NCI-H2196 treated with DMSO at 0.1 percent for 48 hours (cell line): ENCODE data around the gene WNT3A.

Experiments used
- DNase-seq: peaks from one replicate; lab custom pipeline; 2025; ENCODE audit not compliant: unreplicated experiment; lab: John Stamatoyannopoulos, UW

WNT3A gene

DNA sequence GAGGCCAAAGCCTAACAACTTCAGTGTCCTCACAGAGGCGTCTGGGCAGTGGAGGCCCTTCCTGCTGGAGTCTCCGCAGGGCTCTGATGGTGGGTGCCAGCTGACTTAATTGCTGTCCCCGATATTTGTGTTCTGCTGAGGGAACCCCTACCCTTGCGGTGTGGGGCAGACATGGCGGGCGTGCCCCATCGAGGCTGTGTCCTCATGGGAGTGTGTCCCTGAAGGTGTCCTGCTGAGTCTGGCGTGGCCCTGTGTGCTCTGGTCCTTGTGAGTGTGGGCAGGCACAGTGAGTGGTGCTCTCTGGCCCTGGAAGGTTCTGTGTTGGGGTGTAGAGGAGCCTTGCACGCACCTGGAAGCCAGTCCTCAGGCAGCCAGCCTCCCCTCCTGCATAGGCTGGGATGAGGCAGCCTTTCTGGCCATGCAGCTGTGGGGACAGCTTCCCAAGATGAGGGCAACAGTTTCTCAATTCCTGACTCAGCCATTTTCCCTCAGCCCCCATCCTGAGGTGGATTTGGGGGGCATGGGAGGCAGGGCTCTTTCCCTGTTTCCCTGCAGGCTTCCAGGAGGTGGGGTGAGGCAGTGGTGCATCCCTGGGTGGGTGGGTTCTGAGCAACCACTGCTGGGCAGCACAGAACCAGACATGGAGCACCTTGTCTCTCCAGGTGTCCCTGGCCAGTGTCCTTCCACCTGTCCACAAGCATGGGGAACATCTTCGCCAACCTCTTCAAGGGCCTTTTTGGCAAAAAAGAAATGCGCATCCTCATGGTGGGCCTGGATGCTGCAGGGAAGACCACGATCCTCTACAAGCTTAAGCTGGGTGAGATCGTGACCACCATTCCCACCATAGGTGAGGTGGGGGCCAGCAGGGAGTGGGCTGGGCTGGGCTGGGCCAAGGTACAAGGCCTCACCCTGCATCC lies 89.9 kb downstream of the WNT3A start:
- no peak for DNase-seq

DNA sequence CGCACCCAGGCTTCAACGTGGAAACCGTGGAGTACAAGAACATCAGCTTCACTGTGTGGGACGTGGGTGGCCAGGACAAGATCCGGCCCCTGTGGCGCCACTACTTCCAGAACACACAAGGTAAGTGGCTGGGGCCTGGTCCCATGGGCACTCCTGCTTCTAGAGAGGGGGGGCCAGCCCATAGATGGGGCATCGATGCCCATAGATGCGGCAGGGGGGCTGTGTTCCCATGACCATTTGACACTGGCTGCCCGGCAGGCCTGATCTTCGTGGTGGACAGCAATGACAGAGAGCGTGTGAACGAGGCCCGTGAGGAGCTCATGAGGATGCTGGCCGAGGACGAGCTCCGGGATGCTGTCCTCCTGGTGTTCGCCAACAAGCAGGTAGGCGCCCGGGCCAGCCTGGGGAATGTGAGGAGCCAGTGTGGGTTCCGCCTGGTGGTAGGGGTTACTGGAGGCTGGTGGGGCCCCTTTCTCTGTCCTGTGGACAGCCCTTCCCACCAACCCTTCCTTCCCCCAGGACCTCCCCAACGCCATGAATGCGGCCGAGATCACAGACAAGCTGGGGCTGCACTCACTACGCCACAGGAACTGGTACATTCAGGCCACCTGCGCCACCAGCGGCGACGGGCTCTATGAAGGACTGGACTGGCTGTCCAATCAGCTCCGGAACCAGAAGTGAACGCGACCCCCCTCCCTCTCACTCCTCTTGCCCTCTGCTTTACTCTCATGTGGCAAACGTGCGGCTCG lies 90.7 kb downstream of the WNT3A start:
- DNase-seq: no peak

DNA sequence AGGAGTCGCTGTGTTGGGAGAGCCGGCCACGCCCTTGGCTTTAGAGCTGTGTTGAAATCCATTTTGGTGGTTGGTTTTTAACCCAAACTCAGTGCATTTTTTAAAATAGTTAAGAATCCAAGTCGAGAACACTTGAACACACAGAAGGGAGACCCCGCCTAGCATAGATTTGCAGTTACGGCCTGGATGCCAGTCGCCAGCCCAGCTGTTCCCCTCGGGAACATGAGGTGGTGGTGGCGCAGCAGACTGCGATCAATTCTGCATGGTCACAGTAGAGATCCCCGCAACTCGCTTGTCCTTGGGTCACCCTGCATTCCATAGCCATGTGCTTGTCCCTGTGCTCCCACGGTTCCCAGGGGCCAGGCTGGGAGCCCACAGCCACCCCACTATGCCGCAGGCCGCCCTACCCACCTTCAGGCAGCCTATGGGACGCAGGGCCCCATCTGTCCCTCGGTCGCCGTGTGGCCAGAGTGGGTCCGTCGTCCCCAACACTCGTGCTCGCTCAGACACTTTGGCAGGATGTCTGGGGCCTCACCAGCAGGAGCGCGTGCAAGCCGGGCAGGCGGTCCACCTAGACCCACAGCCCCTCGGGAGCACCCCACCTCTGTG lies 91.6 kb downstream of the WNT3A start:
- no peak for DNase-seq

DNA sequence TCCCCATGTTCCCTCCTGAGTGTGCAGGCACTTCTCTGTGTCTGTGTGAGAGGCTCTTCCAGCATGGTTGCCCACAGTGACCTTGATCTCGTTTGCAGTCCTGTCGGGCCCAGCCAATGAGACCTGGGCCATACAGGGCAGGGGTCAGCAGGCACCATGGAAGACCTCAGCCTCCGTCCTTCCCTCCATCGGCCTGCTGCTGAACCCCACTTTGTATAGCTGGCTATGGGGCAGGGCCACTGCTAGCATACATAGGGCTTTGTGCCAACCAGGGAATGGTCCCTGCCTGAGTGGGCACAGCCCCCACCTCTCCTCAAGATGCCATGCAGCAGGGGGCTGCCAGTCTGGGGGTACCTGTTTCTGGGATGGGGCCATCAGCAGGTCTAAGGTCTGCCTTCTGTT lies 92.5 kb downstream of the WNT3A start:
- no peak for DNase-seq

DNA sequence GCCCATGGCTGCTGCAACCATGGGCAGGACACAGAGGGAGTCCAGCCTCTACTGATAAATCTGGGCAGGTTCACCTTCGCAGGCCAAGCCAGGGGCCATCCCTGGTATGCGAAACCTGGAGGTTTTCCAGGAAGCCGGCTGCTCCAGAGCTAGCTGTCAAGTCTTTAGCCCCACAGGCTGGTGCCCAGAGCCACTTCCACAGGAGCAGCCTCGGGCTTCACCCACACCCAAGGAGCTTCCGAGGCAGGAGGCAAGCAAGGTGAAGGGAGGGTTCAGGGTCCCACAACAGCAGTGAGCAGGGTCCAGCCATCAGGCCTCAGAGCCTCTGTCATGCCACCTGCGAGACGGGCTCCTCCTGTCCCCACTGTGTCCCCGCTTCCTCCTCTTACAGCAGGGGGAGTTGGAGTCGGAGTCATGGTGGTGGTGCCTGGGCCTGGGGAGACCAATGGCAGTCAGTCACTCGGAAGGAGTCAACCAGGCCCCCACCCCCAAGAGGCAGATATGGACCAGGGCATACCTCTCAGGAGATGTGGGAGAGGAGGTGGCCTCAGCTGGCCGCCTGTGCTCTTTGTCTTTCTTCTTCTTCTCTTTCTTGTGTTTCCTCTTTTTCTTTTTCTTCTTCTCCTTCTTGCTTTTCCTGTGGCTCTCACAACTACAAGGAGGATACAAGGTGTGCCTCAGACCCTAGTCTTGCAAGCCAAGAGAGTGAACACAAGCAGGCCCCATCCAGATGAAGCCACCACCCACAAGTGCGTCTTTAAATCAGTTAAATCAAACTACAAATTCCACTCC lies 94.2 kb downstream of the WNT3A start:
- DNase-seq: no peak

DNA sequence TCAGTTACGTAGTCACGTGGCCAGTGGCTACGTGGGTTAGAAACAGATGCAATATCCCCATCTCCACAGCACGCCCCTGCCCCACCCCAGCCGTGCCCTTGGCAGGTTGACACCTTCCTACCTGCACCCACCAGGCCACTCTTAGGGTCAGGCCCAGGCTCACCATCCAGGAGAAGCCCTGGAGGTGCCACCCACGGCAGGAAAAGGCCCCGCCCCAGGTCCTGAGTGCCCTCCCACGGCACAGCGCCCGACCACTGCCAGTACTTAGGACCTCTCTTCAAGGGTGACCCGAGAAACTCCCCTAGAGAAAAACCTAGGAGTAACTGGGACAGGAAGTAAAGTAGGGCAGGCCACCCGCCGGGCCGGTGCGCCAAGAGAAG lies 94.8 kb downstream of the WNT3A start:
- no peak for DNase-seq

DNA sequence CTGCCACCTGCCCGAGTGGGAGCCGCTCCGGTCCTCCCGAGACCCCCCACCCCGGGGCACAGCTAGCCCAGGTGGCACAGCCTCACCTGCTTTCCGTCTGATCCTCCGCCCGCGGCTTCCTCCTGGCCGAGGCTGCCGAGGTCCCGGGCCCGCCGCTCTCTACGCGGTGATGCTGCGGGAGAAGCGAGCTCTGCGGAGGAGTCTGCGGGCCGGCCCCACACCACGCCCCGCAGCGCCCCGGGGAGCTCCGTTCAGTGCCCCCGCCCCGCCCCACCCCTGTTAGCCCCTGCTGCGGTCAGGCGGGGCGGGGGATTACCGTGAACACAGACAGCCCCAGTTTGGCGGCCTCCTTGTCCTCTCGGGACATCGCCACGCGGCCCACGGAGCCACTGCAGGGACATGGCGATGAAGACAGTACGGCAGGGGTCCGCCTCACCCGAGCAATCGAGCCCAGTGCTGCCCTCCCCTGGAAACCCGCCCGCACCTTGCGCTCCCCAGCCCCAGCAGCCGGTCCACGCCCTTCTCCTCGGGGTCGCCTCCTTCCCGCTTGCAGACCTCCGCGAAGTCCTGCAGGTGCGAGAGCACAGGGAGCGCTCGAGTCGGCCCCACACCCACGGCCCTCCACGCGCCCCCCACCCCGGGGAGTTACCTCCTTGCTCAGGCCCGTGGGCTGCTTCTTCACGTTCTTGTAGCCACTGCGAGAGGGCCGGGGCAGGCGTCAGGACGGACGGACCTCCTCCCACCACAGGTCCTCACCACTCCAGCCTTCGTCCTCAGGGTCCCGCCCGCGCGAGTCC lies 95.4 kb downstream of the WNT3A start:
- no peak for DNase-seq

DNA sequence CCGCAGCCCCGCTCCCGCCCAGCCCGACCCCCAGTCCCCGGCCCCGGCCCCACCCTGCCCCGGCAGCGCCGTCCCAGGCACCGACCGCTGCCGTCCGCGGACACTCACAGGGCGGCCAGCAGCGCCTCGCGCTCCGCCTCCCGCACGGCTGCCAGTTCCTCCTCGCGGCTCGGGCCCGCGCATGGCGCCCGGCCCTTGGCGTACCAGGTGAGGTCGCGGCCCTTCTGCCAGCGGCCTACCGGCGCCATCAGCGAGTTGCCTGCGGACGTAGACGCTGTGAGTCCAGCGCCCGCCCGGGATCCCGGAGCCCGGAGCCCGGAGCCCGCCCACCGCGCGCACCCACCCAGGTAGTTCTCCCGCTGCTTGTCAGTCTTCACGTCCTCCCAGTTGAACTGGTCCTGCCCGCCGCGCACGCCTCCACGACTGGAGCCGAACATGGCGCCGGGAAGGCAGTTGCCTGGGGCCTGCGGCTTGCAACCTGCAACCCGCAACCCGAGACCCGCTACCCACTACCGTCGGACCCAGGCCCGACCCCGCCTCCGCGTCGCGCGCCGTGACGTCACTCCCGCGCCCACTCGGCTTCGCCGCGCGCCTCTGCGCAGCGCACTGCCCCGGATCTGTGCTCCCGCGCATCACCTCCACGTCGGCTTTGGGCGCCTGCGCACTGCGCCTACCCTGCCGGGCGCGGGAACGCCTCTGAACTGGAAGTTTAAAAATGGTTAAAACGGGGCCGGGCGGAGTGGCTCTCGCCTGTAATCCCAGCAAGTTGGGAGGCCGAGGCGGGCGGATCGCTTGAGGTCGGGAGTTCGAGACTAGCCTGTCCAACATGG lies 96.2 kb downstream of the WNT3A start, which contains the start of gene C1orf35:
Gene C1orf35, minus strand, starts transcription at position 535 of the 830 bp plus-strand sequence. Its CDS starts 98 bp downstream, at position 437.
- DNase-seq: peak; percentile 88

DNA sequence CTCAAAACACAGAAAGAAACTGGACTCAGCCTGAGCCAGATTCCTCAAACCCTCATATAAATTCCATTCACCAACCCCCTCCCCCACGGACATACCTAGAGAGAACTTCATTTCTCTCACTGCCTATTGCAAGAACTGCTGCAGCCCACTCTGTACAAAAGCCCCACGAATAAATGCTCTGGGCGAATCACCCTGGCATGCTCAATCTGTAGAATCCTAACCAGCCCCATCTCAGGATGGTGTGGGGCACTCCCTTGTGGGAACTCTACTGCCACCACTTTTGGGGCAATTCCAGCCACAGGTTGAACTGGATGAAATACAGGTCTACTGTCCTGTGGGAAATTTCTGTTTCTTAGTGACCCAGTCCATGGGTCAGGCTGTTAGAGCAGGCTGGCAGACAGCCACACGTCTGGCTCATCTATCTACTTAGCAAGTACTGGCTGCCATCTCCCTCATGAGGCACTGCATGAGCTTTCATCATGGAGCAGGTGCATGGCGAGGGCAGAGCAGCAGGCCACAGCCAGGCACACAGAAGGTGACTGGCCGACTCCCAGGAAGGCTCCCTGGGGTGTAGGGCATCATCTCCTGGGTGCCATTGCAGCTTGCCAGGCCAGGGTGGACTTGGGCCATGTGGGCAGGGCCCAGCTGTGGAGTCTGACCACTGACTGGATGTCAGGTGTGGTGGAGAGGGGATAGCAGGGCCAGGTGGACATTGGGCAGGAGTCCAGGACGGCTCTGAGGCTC lies 97.9 kb downstream of the WNT3A start:
- DNase-seq: peak; percentile 81

DNA sequence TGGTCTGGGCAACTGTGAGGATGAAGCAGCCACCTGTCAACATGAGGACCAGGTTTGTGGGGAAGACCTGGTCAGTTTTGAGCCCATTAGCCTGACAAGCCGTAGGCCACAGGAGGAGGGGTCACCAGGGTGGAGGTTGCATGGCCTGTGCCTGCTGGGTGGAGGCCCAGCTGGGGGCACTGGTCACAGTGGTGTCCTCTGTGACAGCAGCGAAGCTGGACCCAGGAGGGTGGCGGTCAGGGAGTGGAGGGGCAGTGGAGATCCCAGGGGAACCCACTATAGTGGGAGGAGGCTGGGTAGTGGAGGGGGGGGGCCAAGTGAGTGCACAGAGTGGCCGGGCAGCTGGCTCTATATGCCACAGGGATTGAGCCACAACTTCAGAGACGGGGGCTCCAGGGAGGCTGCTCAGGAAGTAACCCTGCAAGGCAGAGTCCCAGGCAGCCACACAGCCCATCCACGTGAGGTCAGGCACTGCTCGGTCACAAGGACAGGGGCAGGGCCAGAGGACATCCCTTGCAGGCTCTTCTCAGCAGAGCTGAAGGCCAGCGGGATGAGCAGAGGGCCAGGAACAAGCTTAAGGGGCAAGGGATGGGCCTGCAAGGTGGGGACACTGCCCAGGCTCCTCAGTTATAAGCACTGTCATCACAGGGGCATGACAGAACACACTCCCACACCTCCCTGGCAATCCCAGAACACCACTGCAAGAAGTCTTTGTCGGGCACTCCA lies 98.6 kb downstream of the WNT3A start:
- no peak for DNase-seq

DNA sequence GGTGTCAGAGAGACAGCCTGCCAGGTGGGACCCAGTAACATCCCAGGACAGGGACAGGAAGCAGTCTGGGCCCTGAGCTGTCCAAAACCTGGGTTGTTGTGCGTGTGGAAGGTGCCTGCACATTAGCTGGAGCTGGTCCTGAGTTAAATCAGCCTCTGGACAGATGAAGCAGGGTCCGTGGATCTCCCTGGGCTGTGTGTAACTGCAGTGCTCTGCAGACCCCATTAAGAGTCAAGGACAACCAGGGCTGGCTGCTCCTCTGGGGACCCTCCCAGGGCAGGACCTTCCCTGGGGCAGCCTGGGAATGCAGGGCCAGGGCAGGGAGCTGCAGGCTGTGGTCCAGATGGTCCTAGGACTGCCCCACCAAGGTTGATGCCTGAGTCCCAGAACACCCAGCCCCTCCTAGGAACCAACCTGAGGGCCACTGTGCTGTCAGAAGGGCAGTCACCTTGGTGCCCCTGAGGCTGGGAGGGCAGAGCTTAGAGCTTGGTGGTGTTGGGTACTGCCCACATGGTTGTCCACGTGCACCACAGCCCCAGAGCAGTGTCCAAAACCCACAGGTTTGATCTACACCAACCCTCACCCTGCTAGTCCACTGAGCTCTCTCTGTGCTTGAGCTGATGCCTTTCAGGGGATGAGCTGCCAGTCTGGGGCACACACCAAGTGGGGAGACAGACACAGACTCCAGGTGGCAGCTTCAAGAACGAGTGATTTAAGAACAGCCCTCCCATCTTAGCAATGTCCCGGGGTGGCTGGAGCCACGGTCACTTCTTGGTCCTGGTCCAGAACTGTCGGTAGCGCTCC lies 99.4 kb downstream of the WNT3A start:
- no peak for DNase-seq

DNA sequence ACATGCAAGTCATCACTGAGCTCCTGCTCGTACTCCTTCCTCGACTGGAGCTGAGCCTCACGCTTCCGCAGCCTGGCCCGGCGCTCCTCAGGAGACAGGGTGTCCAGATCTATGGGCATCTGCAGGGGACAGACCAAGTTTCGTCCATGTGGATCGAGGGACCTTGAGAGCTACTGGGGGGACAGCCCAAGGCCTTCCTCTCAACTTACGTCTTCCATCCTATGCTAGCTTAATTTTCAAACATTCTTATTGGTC lies 99.9 kb downstream of the WNT3A start:
- no peak for DNase-seq

DNA sequence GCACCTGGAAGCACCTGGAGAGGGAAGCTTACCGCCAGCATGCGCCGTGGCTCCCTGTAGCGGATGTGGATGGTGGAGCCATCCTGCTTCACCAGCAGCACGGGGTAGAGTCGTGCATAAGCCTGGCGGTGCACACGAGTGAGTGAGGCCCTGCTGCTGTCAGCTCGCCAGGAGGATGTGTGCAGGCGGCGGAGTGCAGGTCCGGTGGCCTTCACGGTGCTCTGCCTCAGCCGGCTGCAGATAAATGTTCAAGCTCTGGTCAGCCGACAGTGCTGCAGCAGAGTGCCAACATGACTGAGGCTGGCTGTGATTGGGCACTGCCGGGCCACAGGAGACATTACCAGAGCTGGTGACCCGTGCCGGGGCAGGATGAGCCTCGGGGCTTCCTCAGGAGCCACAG lies 100.8 kb downstream of the WNT3A start:
- DNase-seq: no peak

DNA sequence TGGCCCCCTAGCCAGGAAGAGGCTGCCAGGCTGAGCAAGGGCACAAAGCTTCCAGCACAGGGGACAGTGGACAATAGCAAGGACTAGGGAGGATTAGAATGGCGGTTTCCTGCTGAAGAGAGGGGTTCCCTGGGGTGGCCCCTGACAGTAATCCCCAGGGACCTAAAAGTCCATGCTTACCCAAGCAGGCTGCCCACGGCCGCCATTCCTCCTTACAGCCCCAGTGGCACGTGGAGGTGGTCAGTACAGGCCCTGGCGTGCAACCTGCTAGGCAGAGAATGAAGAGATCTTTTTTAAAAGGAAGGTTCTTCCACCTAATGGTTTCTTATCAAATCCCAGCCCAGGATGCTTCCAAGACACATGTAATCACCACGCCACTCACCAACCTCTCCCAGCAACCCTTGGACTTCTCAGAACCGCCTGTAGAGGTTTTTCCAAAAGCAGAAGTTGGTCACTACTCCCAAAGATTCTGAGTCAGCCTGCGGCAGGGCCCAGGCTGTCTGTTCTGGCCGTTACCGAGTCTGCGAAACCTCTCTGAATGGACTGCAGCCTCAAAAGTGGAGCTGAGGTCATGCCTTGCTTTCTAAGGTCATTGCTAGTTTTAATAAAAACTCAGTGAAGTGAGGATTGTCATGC lies 101.4 kb downstream of the WNT3A start:
- DNase-seq: no peak

DNA sequence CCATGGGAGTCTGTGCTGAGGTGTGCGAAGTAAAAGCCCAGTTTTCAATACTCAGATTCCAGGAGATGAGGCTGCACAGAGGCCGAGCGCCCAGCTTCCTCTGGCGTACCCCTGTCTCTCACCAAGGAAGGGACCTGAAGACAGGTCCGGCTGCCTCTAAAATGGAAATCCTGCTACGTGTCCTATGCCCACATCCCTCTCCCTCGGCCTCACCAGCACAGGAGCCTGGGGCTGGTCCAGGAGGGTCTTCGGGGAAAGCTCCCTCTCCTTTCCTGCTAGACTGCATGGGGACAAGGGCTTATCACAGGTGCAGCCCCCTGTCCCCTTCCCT lies 101.9 kb downstream of the WNT3A start:
- DNase-seq: no peak

DNA sequence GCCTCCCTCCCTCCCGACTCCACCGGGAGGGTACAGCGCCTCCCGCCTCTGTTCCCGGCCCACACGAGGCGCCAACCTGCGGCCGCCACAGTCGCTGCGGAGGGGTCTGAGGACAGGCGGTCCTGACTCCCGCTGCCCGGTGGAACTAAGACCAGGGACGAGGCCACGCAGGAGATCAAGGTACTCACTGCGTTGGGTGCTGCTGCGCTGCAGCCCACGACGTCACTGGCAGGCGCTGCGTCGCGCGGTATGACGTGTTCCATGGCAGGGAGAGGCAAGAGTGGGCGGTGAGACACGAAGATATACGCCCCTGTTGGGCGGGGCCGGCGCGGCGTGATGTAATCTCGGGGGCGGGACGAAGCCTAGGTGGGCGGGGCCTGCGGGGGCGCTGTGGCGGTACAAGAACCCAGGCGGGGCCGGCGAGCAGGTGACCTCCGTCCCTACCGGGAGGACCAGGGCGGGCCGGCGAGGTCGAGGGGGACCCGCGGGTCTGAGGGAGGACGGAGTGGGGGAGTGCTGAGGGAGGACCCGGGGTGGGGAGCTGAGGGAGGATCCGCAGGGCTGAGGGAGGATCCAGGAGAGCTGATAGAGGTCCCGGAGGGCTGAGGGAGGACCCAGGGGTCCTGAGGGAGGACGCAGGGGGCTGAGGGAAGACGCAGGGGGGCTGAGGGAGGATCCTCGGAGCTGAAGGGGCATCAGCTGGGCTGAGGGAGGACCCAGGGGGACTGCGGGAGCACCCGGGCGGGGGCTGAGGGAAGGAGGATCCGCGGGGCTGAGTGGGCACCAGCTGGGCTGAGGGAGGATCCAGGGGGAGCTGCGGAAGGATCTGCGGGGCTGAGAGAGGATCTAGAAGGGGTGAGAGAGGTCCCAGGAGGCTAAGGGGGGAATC lies 102.5 kb downstream of the WNT3A start, which contains the start of gene MRPL55:
Gene MRPL55, minus strand, starts transcription at position 227 of the 889 bp plus-strand sequence. CDS start 1,039 bp downstream, outside the sequence.
- peak; percentile 82 for DNase-seq
